ENCODE measurements around the gene NEMF.

DNA sequence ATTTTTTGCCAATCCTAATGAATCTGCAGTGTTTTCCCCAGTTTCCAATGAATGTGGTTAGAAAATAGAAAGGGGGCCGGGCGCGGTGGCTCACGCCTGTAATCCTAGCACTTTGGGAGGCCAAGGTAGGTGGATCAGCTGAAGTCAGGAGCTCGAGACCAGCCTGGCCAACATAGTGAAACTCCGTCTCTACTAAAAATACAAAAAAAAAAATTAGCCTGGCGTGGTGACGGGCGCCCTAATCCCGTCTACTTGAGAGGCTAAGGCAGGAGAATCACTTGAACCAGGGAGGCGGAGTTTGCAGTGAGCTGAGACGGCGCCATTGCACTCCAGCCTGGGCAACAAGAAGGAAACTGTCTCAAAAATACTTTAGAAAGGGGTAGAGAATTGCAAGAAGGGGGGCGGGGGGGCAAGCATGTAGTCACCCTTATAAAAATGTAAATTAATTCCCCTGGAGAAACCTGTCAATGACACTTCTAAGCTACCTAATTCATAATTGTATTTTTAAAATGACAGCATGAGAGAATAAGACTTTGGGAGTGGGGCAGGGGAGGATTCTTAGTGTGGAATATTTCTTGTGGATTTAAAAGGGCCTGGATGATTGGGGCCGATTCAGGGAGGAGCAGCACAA lies 82.9 kb downstream of the NEMF start:
- TF ChIP-seq, protein P1, sequence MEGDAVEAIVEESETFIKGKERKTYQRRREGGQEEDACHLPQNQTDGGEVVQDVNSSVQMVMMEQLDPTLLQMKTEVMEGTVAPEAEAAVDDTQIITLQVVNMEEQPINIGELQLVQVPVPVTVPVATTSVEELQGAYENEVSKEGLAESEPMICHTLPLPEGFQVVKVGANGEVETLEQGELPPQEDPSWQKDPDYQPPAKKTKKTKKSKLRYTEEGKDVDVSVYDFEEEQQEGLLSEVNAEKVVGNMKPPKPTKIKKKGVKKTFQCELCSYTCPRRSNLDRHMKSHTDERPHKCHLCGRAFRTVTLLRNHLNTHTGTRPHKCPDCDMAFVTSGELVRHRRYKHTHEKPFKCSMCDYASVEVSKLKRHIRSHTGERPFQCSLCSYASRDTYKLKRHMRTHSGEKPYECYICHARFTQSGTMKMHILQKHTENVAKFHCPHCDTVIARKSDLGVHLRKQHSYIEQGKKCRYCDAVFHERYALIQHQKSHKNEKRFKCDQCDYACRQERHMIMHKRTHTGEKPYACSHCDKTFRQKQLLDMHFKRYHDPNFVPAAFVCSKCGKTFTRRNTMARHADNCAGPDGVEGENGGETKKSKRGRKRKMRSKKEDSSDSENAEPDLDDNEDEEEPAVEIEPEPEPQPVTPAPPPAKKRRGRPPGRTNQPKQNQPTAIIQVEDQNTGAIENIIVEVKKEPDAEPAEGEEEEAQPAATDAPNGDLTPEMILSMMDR (IDR thresholded peaks at IDR 0.05; ENCODE audit: insufficient read depth, low read depth, low read length): no peak
- TF ChIP-seq EZH2 (IDR thresholded peaks at IDR 0.05; ENCODE audit: insufficient read depth, low read length): no peak
